Right atrium auricular region (tissue), 2 donors: Measurements from ENCODE around the gene C6orf120. TPM values are rescaled to one million over a fixed set of nuclear protein-coding genes. Genes with fewer than 3 reads are reported as not detected.

Source experiments
- DNase-seq: peaks from one replicate; pipeline ENCODE4 v3.0.0-alpha.2; 2019; ENCODE audit warnings: low spot score
- H3K27ac ChIP-seq, 2 donors: fragments of 200-600 bp; sonication (generic); 1 replicate in 1 of 2; 2 replicates in 1 of 2; pipeline ENCODE4 v1.5.1; 2016 to 2019
- H3K27me3 ChIP-seq, 2 donors: fragments of 200-600 bp; sonication (generic); one replicate each; pipeline versions ENCODE4 v1.5.1 to v1.6.0; 2017 to 2019
- H3K36me3 ChIP-seq: fragments of 200-600 bp; sonication (generic); one replicate; pipeline ENCODE4 v1.5.1; 2016
- H3K4me1 ChIP-seq, 2 donors: fragments of 200-600 bp; sonication (generic); one replicate each; pipeline versions ENCODE4 v1.5.1 to v1.6.0; 2017 to 2019
- H3K4me3 ChIP-seq, 2 donors: fragments of 200-600 bp; sonication (generic); 1 replicate in 1 of 2; 2 replicates in 1 of 2; pipeline ENCODE4 v1.5.1; 2017 to 2019; ENCODE audit warnings: mild to moderate bottlenecking in 1 of 2, moderate library complexity in 1 of 2
- H3K9me3 ChIP-seq, 2 donors: fragments of 200-600 bp; sonication (generic); one replicate each; pipeline ENCODE4 v1.5.1; 2019
- total RNA-seq, 2 donors: library from RNA; depleted of rRNA; stranded (reverse); fragments of >200 nt; gene quantifications; one replicate each; pipeline ENCODE4 v1.1.0, GENCODE V29; 2016
- TF ChIP-seq, protein P1 (sequence below), 2 donors: fragments of 200-600 bp; sonication (generic); IDR thresholded peaks; one replicate each; pipeline ENCODE4 v1.5.1; 2019; ENCODE audit warnings: antibody characterized with exemption in 2 of 2

C6orf120 gene
- total RNA-seq, 2 donors from 2014 or later, result 18.0 to 19.6 TPM

DNA sequence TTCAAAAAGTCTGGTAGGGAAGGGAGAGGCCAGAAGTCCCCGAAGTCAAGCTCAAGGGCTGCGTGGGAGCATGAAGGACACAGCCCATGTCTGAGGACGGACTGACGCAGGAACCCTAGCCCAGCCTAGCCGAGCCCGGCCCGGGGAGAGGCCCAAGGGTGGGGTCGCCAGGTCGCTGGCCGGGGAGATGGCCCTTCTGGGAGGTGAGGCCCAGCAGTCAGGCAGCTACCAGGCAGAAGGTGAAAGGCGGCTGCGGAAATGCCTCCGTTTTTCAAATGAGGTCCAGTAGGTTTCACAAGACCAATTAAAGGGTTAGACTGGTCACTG is 44.7 kb upstream of the C6orf120 start:
- Histone ChIP-seq H3K27me3 (no peaks in the 10 kb centered on the region), H3K27ac (no peak overlapping the region), H3K9me3 (no peaks in the 10 kb centered on the region), H3K4me3 (no peak overlapping the region), H3K4me1 (no peaks in the 10 kb centered on the region), H3K36me3 (peaks cover 13% of the 10 kb centered on the region)
- TF ChIP-seq, protein P1, sequence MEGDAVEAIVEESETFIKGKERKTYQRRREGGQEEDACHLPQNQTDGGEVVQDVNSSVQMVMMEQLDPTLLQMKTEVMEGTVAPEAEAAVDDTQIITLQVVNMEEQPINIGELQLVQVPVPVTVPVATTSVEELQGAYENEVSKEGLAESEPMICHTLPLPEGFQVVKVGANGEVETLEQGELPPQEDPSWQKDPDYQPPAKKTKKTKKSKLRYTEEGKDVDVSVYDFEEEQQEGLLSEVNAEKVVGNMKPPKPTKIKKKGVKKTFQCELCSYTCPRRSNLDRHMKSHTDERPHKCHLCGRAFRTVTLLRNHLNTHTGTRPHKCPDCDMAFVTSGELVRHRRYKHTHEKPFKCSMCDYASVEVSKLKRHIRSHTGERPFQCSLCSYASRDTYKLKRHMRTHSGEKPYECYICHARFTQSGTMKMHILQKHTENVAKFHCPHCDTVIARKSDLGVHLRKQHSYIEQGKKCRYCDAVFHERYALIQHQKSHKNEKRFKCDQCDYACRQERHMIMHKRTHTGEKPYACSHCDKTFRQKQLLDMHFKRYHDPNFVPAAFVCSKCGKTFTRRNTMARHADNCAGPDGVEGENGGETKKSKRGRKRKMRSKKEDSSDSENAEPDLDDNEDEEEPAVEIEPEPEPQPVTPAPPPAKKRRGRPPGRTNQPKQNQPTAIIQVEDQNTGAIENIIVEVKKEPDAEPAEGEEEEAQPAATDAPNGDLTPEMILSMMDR (IDR thresholded peaks at IDR 0.05), result no peak
- DNase-seq, result no peak

DNA sequence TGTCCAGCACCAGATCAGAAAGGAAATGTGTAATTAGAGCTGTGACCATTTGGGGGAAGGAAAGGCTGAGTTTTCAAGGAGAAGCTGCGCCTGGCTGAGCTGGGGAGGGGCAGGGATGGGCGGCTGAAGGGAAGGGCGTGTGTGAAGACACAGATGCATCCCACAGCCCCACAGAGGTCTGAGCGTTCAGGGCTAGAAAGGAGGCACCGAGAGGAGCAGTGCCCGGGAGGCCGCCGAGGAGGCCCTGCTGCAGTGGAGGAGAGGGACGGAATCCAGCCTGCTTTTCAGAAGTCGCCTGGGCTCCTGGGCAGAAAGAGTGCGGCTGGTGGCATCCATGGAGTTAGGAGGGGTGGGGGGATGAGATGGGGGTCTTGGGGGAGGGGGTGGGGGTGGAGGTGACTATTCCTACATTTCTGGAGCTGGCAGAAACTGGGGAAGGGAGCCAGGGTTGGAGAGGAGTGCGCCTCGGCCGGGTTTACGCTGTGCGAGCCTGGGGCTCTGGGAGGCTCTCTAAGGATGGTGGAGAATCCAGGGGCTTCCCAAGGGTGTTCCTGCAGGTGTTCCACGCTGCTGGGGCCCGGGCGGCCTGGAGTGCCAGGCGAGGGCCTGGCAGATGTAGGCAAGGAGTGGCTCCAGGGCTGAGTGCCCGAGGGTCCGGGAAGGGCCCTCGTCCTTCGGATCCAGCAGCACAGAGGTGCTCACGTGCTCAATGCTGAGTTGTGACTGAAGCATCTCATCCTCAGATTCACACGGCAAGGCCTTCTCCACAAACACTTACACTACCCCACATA is 41.9 kb upstream of the C6orf120 start:
- TF ChIP-seq, protein P1 (IDR thresholded peaks at IDR 0.05), result no peak
- Histone ChIP-seq H3K27me3 (no peaks in the 10 kb centered on the region), H3K4me1 (no peaks in the 10 kb centered on the region), H3K36me3 (peaks cover 30% of the 10 kb centered on the region), H3K9me3 (no peaks in the 10 kb centered on the region), H3K27ac (no peak overlapping the region), H3K4me3 (no peak overlapping the region)
- DNase-seq, result no peak

DNA sequence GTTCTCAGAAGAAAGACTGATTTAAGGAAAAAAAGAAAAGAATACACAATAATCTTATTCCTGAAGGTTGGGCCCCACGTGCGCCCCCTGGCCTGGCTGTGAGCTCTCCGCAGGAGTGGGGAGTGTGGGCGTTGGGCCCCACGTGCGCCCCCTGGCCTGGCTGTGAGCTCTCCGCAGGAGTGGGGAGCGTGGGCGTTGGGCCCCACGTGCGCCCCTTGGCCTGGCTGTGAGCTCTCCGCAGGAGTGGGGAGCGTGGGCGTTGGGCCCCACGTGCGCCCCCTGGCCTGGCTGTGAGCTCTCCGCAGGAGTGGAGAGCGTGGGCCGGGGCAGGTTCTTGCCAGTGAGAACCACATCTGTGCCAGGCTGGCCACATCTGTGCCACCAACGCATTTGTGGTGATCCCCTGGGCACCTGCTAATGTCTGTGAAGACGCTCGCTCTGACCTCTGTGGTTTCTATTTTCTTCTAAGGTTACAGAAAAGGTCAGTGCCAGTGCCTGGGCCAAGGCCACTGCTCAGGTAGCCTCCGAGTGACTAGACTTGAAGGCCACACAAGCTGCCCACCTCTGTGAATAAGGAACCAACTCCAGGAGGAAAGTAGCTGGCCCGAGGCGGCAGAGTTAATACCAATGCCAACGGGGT is 41.1 kb upstream of the C6orf120 start:
- TF ChIP-seq, protein P1 (IDR thresholded peaks at IDR 0.05), result no peak
- no peaks in the 10 kb centered on the region for H3K27me3 ChIP-seq
- H3K4me1 ChIP-seq, result no peaks in the 10 kb centered on the region
- H3K9me3 ChIP-seq, result no peaks in the 10 kb centered on the region
- H3K4me3 ChIP-seq, result no peak overlapping the region
- DNase-seq, result no peak
- no peak overlapping the region for H3K27ac ChIP-seq
- H3K36me3 ChIP-seq, result peaks cover 30% of the 10 kb centered on the region

DNA sequence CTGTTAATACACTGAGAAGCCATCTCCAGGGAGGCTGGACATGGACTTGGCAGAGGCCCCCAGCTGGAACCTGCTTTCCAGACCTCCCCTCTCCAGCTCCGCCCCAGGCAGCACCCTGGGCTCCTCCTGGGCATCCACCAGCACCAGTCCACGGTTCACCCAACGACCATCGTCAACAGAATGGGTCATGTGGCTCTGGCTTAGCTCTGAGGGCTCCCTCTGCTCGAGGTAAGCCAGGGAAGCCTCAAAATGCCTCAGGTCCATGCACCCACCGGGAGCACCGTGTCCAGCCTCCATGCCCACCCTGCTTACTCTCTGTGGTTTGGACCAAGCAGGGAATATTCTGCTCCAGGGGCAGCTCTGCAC is 40.6 kb upstream of the C6orf120 start:
- H3K36me3 ChIP-seq, result peaks cover 30% of the 10 kb centered on the region
- no peaks in the 10 kb centered on the region for H3K4me1 ChIP-seq
- no peaks in the 10 kb centered on the region for H3K27me3 ChIP-seq
- no peak overlapping the region for H3K4me3 ChIP-seq
- TF ChIP-seq, protein P1 (IDR thresholded peaks at IDR 0.05), result no peak
- H3K27ac ChIP-seq, result no peak overlapping the region
- H3K9me3 ChIP-seq, result no peaks in the 10 kb centered on the region
- DNase-seq, result no peak

- Histone ChIP-seq H3K27ac (no peak overlapping the region), H3K4me1 (no peaks in the 10 kb centered on the region), H3K9me3 (no peaks in the 10 kb centered on the region), H3K27me3 (no peaks in the 10 kb centered on the region), H3K4me3 (no peak overlapping the region), H3K36me3 (peaks cover 40% of the 10 kb centered on the region)
- TF ChIP-seq, protein P1 (IDR thresholded peaks at IDR 0.05), result no peak
- DNase-seq, result no peak
Measured at GRCh38 chr6:169663468-169663867, 38.5 kb upstream of the C6orf120 start.
